ENCODE results near the gene UBE2Z.

DNA sequence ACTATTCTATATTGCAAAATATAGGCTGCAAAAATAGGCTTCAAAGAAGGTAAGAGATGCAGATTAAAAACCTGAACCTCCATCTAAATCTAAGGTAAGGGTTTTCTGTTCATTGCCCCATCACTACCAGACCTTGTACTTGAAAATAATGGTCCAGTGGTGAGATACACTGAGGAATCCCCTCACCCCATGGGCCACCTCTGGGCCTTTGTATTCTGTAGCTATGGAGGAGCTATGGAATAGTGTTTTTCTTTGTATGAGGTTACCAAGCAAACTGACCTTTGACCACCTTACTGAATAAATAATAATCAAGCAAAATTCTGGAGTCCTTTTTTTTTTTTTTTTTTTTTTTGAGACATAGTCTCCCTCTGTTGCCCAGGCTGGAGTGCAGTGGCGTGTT lies 4.8 kb upstream of the UBE2Z start:
- TF ChIP-seq POLR2AphosphoS5 (IDR thresholded peaks at IDR 0.05; ENCODE audit: borderline replicate concordance, low read depth, low read length), result no peak
- TF ChIP-seq EZH2 (IDR thresholded peaks at IDR 0.05), result no peak

Measured in SK-N-MC (cell line).